ENCODE measurements around the gene ELOA2. TPM values are rescaled to one million over a fixed set of nuclear protein-coding genes. Genes with fewer than 3 reads are reported as not detected.
"Not testable (repeated sequence)": the region's sequence is repeated elsewhere in the genome, so short reads cannot be mapped to it uniquely, and the experiment has no call there.

ELOA2 gene
- total RNA-seq, 1 donor from 2014 or later = not detected

DNA sequence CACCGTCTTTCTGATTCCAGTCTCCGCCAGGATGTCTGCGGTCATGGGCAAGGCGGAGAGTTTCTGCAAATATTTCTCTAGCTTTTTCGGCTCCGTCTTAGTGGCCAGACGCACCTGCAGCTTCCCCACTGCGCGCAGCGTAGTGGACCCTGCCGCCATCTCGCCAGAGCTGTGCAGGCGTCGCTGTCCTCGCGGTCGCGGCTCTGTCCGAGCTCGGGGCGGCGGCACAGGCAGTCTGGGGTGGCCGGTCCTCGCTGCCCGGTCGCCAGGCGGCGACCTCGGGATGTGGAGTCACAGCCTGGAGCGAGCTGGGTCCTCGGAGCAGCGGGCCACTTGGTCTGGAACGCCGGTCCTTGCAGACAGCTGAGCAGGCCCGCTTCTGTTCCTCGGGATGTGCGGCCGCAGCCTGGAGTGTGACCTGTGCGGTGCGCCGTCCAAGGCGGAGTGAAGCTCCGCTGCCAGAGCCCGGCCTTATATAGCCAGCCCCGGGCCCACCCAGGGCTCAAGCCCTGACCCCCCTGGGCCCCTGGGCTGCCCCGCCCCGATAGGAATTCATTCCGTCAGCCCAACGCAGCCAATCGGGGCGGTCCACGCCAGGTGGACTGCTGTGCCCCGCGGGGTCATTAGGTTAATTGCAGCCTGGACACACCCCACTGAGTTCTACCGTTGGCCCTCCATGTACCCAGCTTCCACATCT is 11.5 kb downstream of the ELOA2 start:
- DNase-seq (ENCODE audit: extremely low read depth, low read depth, low spot score) = not testable (repeated sequence)

DNA sequence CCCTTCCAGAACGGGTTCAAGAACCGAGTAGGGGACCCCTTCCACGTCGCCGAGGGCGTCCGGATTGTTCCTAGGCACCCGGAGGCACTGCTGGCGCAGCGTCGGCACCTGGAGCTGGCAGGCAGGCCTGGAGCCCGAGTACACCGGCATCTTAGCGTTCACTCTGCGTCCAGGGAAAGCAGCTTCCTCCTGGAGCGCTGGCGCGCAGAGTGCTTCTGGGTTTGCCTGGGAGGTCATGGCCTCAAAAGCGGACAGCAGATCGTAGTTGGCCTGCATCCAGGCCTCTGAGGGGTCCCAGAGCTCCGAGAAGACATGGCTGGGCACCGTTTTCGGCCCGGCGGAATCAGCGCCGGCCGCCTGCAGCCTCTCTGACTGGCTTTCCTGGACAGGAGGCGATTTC is 12.6 kb downstream of the ELOA2 start:
- not testable (repeated sequence) for DNase-seq (ENCODE audit: extremely low read depth, low read depth, low spot score)

DNA sequence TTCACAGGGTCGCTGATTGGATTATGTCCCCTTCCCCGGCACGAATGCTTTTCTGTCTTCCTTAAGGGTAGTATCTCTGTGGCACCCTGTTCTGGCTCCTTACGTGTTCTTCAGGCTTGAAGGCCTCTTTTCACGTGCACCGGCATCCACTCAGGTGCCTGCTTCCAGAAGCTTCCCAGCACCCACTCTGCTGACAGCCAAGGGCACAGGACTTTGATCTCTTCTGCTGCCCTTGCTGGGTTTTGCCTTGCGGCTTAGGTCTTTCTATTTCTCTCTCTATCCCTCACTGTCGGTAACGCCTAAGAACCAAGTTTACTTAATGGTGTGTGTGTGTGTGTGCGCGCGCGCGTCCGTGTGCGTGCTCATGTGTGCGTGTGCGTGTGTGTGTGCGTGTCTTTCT is 14.7 kb downstream of the ELOA2 start:
- not testable (repeated sequence) for DNase-seq (ENCODE audit: extremely low read depth, low read depth, low spot score)

DNA sequence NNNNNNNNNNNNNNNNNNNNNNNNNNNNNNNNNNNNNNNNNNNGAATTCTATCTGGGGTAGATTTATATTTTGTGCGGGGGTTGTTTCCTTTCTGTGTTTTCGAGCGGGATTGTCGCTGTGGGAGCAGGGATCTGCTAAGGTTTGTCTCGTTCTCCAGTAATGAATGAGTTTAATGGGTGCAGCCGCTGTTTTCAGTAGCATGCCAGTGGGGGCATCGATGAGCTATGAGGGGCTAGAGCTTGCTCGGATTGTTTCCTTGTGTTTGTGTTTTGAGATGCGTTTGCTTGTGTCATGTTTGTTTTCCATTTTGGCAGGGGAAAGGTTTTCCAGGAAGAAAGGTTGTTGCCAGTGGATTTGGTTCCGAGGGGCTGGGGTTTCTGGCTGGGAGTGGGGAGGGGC is 15.6 kb downstream of the ELOA2 start:
- not testable (repeated sequence) for DNase-seq (ENCODE audit: extremely low read depth, low read depth, low spot score)

Other genes starting within 250 kb of the ELOA2 start
- gene PIAS2, start 118.1 kb downstream of the ELOA2 start, total RNA-seq = 8.1 and 15.3 TPM in 2 replicates
- gene KATNAL2, start 118.0 kb downstream of the ELOA2 start, total RNA-seq = 1.6 and 2.4 TPM in 2 replicates
- gene HDHD2, start 114.9 kb upstream of the ELOA2 start, total RNA-seq = 10.7 and 14.4 TPM in 2 replicates
- gene IER3IP1, start 140.7 kb upstream of the ELOA2 start, total RNA-seq = 15.9 and 18.3 TPM in 2 replicates
- not detected in 2 replicates for gene SKOR2, start 216.0 kb upstream of the ELOA2 start, total RNA-seq